PC-9 (cell line): ENCODE results near the gene LY6G6D.

Experiments used
- EZH2 ChIP-seq: fragments of 200-600 bp; sonication (generic); IDR thresholded peaks from 2 replicates; pipeline ENCODE4 v1.8.0; 2017; ENCODE audit warnings: antibody characterized with exemption, low read depth
- TF ChIP-seq, protein P1 (sequence below): fragments of 200-600 bp; sonication (generic); conservative IDR thresholded peaks from 2 replicates; pipeline ENCODE4 v1.6.1; 2017; ENCODE audit warnings: mixed run types, antibody characterized with exemption, mild to moderate bottlenecking, moderate library complexity

DNA sequence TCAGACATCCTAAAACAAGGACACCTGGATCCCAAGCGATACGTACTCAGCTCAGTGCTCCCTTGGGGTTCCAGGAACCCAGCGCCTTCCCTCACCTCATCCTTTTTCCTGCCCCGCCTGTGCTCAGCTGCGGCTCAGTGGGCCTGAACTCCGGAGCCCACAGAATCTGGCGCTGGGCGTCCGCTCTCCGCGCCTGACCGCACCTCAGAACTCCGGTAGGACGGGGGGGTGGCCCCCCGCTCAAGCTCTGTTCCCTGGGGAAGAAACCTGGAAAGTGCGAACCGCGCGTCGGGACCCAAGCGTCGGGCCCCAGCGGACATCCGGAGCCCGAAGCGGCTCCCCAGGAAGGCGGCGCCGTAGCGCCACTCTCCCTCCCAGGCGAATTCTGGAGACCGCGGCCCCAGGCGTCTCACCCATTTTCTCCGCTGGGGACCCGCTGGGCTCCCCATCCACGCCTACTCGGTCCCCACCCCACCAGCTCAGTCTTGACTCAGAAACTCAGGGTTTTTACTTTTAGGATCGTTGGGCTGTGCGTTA is 33.9 kb upstream of the LY6G6D start:
- TF ChIP-seq, protein P1, sequence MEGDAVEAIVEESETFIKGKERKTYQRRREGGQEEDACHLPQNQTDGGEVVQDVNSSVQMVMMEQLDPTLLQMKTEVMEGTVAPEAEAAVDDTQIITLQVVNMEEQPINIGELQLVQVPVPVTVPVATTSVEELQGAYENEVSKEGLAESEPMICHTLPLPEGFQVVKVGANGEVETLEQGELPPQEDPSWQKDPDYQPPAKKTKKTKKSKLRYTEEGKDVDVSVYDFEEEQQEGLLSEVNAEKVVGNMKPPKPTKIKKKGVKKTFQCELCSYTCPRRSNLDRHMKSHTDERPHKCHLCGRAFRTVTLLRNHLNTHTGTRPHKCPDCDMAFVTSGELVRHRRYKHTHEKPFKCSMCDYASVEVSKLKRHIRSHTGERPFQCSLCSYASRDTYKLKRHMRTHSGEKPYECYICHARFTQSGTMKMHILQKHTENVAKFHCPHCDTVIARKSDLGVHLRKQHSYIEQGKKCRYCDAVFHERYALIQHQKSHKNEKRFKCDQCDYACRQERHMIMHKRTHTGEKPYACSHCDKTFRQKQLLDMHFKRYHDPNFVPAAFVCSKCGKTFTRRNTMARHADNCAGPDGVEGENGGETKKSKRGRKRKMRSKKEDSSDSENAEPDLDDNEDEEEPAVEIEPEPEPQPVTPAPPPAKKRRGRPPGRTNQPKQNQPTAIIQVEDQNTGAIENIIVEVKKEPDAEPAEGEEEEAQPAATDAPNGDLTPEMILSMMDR: no peak
- TF ChIP-seq EZH2: no peak
